ENCODE data around the gene MN1. TPM values are rescaled to one million over a fixed set of nuclear protein-coding genes. Genes with fewer than 3 reads are reported as not detected.
A peak's percentile ranks its signal among the peaks of the same experiment; 100 is the strongest.

MN1 gene
- total and polyA plus RNA-seq, 7 donors: under 0.01 to 21.3 (median 6.4) TPM

DNA sequence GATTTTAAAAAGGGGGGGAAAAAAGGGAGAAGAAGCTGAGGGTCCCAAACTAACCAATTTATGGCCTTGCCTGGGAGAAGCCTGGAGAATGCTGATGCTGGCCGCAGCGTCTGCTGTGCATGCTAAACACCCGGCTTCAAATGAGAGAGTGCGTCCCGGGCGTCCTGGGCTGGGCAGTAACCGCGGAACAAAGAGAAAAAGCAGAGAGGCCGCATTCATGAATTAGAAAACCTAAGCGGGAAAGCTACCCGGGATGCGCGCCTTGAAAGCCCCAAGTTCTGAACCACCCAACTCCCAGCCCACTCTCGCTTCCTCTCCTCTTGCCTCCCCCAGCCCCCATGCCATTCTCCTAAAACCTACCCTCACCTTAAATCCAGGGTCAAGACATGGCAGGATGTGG lies 6.5 kb downstream of the MN1 start:
- intact Hi-C loops (cut with DNase I): no loop called here

DNA sequence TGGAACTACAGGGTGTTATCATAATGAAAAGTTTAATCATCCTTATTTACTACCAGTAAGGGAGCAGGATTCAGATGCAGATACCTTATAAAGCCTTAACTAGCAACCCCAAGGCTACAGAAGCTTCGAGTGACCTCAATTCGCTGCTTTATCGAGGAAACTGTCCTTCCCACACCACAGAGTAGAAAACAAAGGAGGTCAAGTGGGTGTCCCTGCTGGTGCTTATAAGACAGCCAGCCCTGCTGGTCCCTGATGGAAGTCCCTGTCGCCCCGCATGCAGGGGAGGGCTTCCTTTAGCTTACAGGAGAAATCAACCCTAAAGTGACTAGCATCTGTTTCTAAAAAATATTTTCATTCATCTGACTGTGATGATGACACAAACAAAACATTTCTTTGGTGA lies 7.3 kb downstream of the MN1 start:
- Histone ChIP-seq H3K4me1 (peaks cover 0 to 46% (median 23%) of the 10 kb centered on the region in 4 donors), H3K27ac (peak overlapping the region; percentile 75 to 93 (median 85)), H3K36me3 (no peaks in the 10 kb centered on the region), H3K27me3 (peaks cover 0 to 32% (median 9%) of the 10 kb centered on the region in 3 donors), H3K4me3 (peak overlapping the region in 2 of 4 donors; percentile 31 to 86), H3K9me3 (no peaks in the 10 kb centered on the region)
- TF ChIP-seq EP300 (IDR thresholded peaks at IDR 0.05) (no peak), POLR2AphosphoS5 (IDR thresholded peaks at IDR 0.05) (no peak), POLR2A (IDR thresholded peaks at IDR 0.05) (no peak)
- TF ChIP-seq, protein P1, sequence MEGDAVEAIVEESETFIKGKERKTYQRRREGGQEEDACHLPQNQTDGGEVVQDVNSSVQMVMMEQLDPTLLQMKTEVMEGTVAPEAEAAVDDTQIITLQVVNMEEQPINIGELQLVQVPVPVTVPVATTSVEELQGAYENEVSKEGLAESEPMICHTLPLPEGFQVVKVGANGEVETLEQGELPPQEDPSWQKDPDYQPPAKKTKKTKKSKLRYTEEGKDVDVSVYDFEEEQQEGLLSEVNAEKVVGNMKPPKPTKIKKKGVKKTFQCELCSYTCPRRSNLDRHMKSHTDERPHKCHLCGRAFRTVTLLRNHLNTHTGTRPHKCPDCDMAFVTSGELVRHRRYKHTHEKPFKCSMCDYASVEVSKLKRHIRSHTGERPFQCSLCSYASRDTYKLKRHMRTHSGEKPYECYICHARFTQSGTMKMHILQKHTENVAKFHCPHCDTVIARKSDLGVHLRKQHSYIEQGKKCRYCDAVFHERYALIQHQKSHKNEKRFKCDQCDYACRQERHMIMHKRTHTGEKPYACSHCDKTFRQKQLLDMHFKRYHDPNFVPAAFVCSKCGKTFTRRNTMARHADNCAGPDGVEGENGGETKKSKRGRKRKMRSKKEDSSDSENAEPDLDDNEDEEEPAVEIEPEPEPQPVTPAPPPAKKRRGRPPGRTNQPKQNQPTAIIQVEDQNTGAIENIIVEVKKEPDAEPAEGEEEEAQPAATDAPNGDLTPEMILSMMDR (IDR thresholded peaks at IDR 0.05): no peak
- intact Hi-C loops (cut with DNase I): no loop called here
- WGBS, 2 donors: 78 to 83% methylated on average over 5 of the region's 5 CpGs
- DNase-seq: no peak

More for the DNA sequence above, 6.5 kb downstream of the MN1 start:
- TF ChIP-seq, protein P1 (IDR thresholded peaks at IDR 0.05): no peak
- TF ChIP-seq POLR2AphosphoS5 (IDR thresholded peaks at IDR 0.05) (no peak), EP300 (IDR thresholded peaks at IDR 0.05) (no peak), POLR2A (IDR thresholded peaks at IDR 0.05) (no peak)
- Histone ChIP-seq H3K36me3 (no peaks in the 10 kb centered on the region), H3K27me3 (peaks cover 0 to 40% (median 16%) of the 10 kb centered on the region in 3 donors), H3K27ac (peak overlapping the region; percentile 75 to 93 (median 85)), H3K4me3 (peak overlapping the region; percentile 9 to 86 (median 46)), H3K9me3 (no peaks in the 10 kb centered on the region), H3K4me1 (peaks cover 0 to 54% (median 31%) of the 10 kb centered on the region in 4 donors)
- WGBS, 2 donors: 87 to 93% methylated on average over 14 of the region's 14 CpGs
- no peak for DNase-seq

DNA sequence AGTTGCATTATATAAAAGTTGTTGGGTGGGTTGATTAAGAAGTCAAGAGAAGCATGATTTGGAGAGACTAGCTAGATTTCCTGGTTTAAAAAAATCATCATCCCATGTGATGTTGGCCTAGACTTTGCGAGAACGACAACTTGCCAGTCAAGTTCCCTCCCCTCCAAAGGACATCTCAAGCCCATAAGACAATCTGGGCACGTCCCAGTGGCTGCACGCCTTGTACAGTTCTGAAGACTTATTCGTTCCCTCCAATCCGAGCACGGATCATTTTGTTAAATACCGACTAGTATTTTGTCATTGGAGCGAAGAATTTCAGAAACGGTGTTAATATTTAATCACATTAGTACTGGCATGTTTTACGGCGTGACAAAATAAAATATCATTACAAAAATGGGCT lies 8.0 kb downstream of the MN1 start:
- intact Hi-C loops (cut with DNase I): no loop called here
- no peaks in the 10 kb centered on the region for H3K36me3 ChIP-seq
- 87 to 89% methylated on average over 12 of the region's 12 CpGs for WGBS, 2 donors
- H3K9me3 ChIP-seq: no peaks in the 10 kb centered on the region
- no peak for DNase-seq
- peak overlapping the region; percentile 4 to 93 (median 85) for H3K27ac ChIP-seq
- peaks cover 0 to 26% (median 6%) of the 10 kb centered on the region in 3 donors for H3K27me3 ChIP-seq
- peaks cover 0 to 39% (median 16%) of the 10 kb centered on the region in 4 donors for H3K4me1 ChIP-seq
- TF ChIP-seq POLR2AphosphoS5 (IDR thresholded peaks at IDR 0.05): no peak
- no peak for TF ChIP-seq POLR2A (IDR thresholded peaks at IDR 0.05)
- TF ChIP-seq EP300 (IDR thresholded peaks at IDR 0.05): no peak
- TF ChIP-seq, protein P1 (IDR thresholded peaks at IDR 0.05): no peak
- H3K4me3 ChIP-seq: peak overlapping the region in 2 of 4 donors; percentile 31 to 86

DNA sequence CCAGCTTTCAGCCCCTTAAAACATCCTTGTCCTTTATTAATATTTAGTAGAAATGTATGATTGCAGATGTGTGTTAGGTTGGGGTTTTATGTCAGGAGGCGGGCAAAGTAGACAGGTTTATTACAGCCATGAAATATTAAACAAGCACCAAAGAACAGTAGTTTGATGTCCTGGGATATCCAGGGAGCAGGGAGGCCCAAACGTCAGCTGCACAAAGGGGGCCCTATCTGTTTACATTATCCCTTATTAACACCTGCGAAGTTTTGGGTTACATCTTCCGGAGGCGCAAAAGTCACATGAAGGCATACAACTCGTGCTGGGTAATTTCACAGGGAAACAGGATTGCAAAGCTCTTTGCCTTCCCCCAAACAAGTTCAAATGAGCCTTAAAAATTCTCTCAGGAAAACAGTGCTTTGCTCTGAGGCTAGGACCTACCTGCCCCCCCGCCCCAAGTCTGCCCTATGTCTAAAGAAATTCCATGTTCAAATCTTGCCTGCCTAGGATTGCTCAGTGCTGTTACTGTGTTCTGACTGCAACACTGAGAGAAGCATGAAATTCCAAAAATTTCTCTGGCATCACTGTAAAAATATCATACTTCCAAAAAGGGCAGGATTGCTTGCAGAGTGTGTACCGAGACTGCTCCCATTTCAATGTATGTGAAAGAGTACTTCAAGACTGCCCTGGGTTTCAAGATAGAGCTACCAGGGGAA lies 8.9 kb downstream of the MN1 start:
- intact Hi-C loops (cut with DNase I): no loop called here
- no peaks in the 10 kb centered on the region for H3K36me3 ChIP-seq
- peak overlapping the region in 2 of 4 donors; percentile 5 to 86 for H3K4me3 ChIP-seq
- peak overlapping the region; percentile 42 to 93 (median 74) for H3K27ac ChIP-seq
- TF ChIP-seq POLR2A (IDR thresholded peaks at IDR 0.05) (no peak), POLR2AphosphoS5 (IDR thresholded peaks at IDR 0.05) (peak in 1 of 4 donors; percentile 14)
- no peaks in the 10 kb centered on the region for H3K9me3 ChIP-seq
- H3K4me1 ChIP-seq: peaks cover 0 to 31% (median 8%) of the 10 kb centered on the region in 4 donors
- WGBS, 2 donors: 57 to 74% methylated on average over 8 of the region's 8 CpGs
- peaks cover 0 to 16% (median 0%) of the 10 kb centered on the region in 3 donors for H3K27me3 ChIP-seq
- DNase-seq: no peak

DNA sequence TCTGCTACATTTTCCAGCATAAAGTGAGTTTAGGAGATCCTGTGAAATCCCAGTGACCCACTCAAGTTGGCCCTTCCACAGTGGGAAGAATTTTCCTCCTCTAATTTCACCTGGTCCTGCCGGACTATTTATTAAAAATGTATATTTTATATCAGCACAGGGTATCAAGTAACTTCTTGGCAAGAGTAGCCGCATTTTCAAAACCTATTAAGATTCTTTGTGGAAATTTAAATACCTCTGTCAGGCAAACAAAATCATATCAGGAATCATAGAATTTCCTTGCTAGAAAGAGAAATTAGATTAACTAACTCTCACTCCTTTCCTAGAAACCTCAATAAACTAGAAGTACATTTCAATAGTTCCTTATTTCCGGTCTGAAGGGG lies 9.7 kb downstream of the MN1 start:
- peaks cover 0 to 8% (median 0%) of the 10 kb centered on the region in 3 donors for H3K27me3 ChIP-seq
- peaks cover 0 to 31% (median 6%) of the 10 kb centered on the region in 4 donors for H3K4me1 ChIP-seq
- no peaks in the 10 kb centered on the region for H3K9me3 ChIP-seq
- 53 to 74% methylated on average over 3 of the region's 3 CpGs for WGBS, 2 donors
- no peak for DNase-seq
- no peaks in the 10 kb centered on the region for H3K36me3 ChIP-seq
- TF ChIP-seq EP300 (IDR thresholded peaks at IDR 0.05): no peak
- TF ChIP-seq, protein P1 (IDR thresholded peaks at IDR 0.05): no peak
- no peak for TF ChIP-seq POLR2AphosphoS5 (IDR thresholded peaks at IDR 0.05)
- no peak for TF ChIP-seq POLR2A (IDR thresholded peaks at IDR 0.05)
- peak overlapping the region in 1 of 4 donors; percentile 29 for H3K4me3 ChIP-seq
- intact Hi-C loops (cut with DNase I): no loop called here
- H3K27ac ChIP-seq: peak overlapping the region; percentile 67 to 93 (median 79)

All from sigmoid colon (tissue), 7 donors.